Peyer's patch (tissue), 4 donors: ENCODE measurements around the gene TBX15. TPM values are rescaled to one million over a fixed set of nuclear protein-coding genes. Genes with fewer than 3 reads are reported as not detected.
"Not testable (repeated sequence)": the region's sequence is repeated elsewhere in the genome, so short reads cannot be mapped to it uniquely, and the experiment has no call there.

ENCODE experiments used
- DNase-seq, 3 donors: peaks; one replicate each; pipeline ENCODE4 v3.0.0-alpha.2; 2017 to 2019
- H3K27ac ChIP-seq, 4 donors: fragments of 200-600 bp; sonication (generic); one replicate each; pipeline ENCODE4 v1.5.1; 2016 to 2019
- H3K27me3 ChIP-seq, 2 donors: fragments of 200-600 bp; sonication (generic); one replicate each; pipeline ENCODE4 v1.5.1; 2019
- H3K36me3 ChIP-seq, 3 donors: fragments of 200-600 bp; sonication (generic); one replicate each; pipeline ENCODE4 v1.5.1; 2016 to 2019
- H3K4me1 ChIP-seq, 4 donors: fragments of 200-600 bp; sonication (generic); one replicate each; pipeline ENCODE4 v1.5.1; 2016 to 2019
- H3K4me3 ChIP-seq, 4 donors: fragments of 200-600 bp; sonication (generic); 1 replicate in 3 of 4; 2 replicates in 1 of 4; pipeline ENCODE4 v1.5.1; 2016 to 2019; ENCODE audit warnings: mild to moderate bottlenecking in 1 of 4
- H3K9me3 ChIP-seq, 4 donors: fragments of 200-600 bp; sonication (generic); one replicate each; pipeline ENCODE4 v1.5.1; 2016 to 2019; ENCODE audit warnings: mild to moderate bottlenecking in 1 of 4
- POLR2A ChIP-seq, 2 donors: fragments of 450-650 bp; IDR thresholded peaks; one replicate each; pipeline ENCODE4 v1.5.1; 2017; ENCODE audit warnings: antibody characterized with exemption in 2 of 2, mild to moderate bottlenecking in 2 of 2, moderate library complexity in 2 of 2
- total RNA-seq, 4 donors: library from RNA; depleted of rRNA; stranded (reverse); fragments of >200 nt; gene quantifications; one replicate each; pipeline ENCODE4 v1.1.0, GENCODE V29; 2016
- TF ChIP-seq, protein P1 (sequence below), 6 experiments: fragments of 450-650 bp in 4 of 6; fragments of 200-600 bp in 2 of 6; sonication (generic) in 1 of 6; IDR thresholded peaks; one replicate each; pipeline ENCODE4 v1.5.1; 2017 to 2019; ENCODE audit warnings: antibody characterized with exemption in 6 of 6, mild to moderate bottlenecking in 3 of 6, moderate library complexity in 1 of 6

TBX15 gene
- total RNA-seq, 4 donors from 2014 or later = 0.40 to 3.3 TPM; not detected in 2

- H3K4me3 ChIP-seq = no peak overlapping the region
- no peaks in the 10 kb centered on the region for H3K27me3 ChIP-seq
- no peak for DNase-seq
- no peaks in the 10 kb centered on the region for H3K4me1 ChIP-seq
- no peaks in the 10 kb centered on the region for H3K36me3 ChIP-seq
- no peaks in the 10 kb centered on the region for H3K9me3 ChIP-seq
- no peak for TF ChIP-seq POLR2A (IDR thresholded peaks at IDR 0.05)
- TF ChIP-seq, protein P1, sequence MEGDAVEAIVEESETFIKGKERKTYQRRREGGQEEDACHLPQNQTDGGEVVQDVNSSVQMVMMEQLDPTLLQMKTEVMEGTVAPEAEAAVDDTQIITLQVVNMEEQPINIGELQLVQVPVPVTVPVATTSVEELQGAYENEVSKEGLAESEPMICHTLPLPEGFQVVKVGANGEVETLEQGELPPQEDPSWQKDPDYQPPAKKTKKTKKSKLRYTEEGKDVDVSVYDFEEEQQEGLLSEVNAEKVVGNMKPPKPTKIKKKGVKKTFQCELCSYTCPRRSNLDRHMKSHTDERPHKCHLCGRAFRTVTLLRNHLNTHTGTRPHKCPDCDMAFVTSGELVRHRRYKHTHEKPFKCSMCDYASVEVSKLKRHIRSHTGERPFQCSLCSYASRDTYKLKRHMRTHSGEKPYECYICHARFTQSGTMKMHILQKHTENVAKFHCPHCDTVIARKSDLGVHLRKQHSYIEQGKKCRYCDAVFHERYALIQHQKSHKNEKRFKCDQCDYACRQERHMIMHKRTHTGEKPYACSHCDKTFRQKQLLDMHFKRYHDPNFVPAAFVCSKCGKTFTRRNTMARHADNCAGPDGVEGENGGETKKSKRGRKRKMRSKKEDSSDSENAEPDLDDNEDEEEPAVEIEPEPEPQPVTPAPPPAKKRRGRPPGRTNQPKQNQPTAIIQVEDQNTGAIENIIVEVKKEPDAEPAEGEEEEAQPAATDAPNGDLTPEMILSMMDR (IDR thresholded peaks at IDR 0.05) = no peak
- H3K27ac ChIP-seq = no peak overlapping the region
These were observed 69.8 kb downstream of the TBX15 start for GRCh38 chr1:118918230-118918939.

- H3K27me3 ChIP-seq, H3K27ac ChIP-seq, H3K4me3 ChIP-seq, H3K36me3 ChIP-seq, DNase-seq, H3K9me3 ChIP-seq, H3K4me1 ChIP-seq: not testable (repeated sequence)
These were observed 71.8 kb downstream of the TBX15 start for GRCh38 chr1:118916346-118916745.

- no peak for DNase-seq
- no peaks in the 10 kb centered on the region for H3K36me3 ChIP-seq
- no peaks in the 10 kb centered on the region for H3K4me1 ChIP-seq
- H3K4me3 ChIP-seq = no peak overlapping the region
- no peak for TF ChIP-seq POLR2A (IDR thresholded peaks at IDR 0.05)
- TF ChIP-seq, protein P1 (IDR thresholded peaks at IDR 0.05) = no peak
- H3K27ac ChIP-seq = no peak overlapping the region
- H3K9me3 ChIP-seq = no peaks in the 10 kb centered on the region
- no peaks in the 10 kb centered on the region for H3K27me3 ChIP-seq
These were observed 73.6 kb downstream of the TBX15 start for GRCh38 chr1:118914379-118915161.

- no peaks in the 10 kb centered on the region for H3K27me3 ChIP-seq
- H3K4me1 ChIP-seq = no peaks in the 10 kb centered on the region
- TF ChIP-seq, protein P1 (IDR thresholded peaks at IDR 0.05) = no peak
- no peaks in the 10 kb centered on the region for H3K36me3 ChIP-seq
- no peak for DNase-seq
- H3K27ac ChIP-seq = no peak overlapping the region
- H3K9me3 ChIP-seq = no peaks in the 10 kb centered on the region
- H3K4me3 ChIP-seq = no peak overlapping the region
These were observed 74.3 kb downstream of the TBX15 start for GRCh38 chr1:118913818-118914217.

- TF ChIP-seq POLR2A (IDR thresholded peaks at IDR 0.05) = no peak
- TF ChIP-seq, protein P1 (IDR thresholded peaks at IDR 0.05) = no peak
- Histone ChIP-seq H3K4me1 (no peaks in the 10 kb centered on the region), H3K27me3 (no peaks in the 10 kb centered on the region), H3K27ac (no peak overlapping the region), H3K4me3 (no peak overlapping the region), H3K9me3 (no peaks in the 10 kb centered on the region), H3K36me3 (no peaks in the 10 kb centered on the region)
- DNase-seq = no peak
These were observed 75.6 kb downstream of the TBX15 start for GRCh38 chr1:118912574-118912973.

DNA sequence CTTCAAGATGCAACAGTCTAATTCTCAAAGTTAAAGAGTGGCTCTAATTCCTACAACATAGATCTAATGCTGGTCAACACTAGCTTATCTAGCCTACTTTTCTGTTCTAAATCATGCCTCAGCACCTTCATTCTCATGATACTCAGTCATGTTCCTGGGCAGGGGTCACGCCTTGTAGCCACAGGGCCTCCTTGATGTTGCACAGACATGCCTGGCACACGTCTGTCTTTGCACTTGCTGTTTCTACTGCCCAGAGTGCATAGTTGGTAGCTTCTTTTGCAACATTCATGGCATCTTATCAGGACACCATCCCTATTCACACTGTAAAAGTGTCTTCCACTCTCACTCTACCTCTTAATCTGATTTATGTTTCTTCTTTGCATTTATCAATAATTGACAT, 76.6 kb downstream of the TBX15 start:
- Histone ChIP-seq H3K9me3 (no peaks in the 10 kb centered on the region), H3K4me3 (no peak overlapping the region), H3K27ac (no peak overlapping the region), H3K27me3 (no peaks in the 10 kb centered on the region), H3K36me3 (no peaks in the 10 kb centered on the region), H3K4me1 (no peaks in the 10 kb centered on the region)
- no peak for DNase-seq
- no peak for TF ChIP-seq POLR2A (IDR thresholded peaks at IDR 0.05)
- TF ChIP-seq, protein P1 (IDR thresholded peaks at IDR 0.05) = no peak
